NCI-H146 treated with DMSO at 0.1 percent for 48 hours (cell line): ENCODE data around the gene TOX3.

Source experiments
- DNase-seq: peaks from one replicate; lab custom pipeline; 2025; ENCODE audit not compliant: unreplicated experiment; lab: John Stamatoyannopoulos, UW

The TOX3 gene

GRCh38 chr16:52538511-52538910 is 8.4 kb downstream of the TOX3 start:
- DNase-seq: no peak

- no peak for DNase-seq
Observed at GRCh38 chr16:52537516-52537915, 9.4 kb downstream of the TOX3 start.

GRCh38 chr16:52535076-52535475 is 11.9 kb downstream of the TOX3 start:
- no peak for DNase-seq

GRCh38 chr16:52533296-52533695 is 13.6 kb downstream of the TOX3 start:
- no peak for DNase-seq

GRCh38 chr16:52532384-52532783 is 14.6 kb downstream of the TOX3 start:
- DNase-seq: no peak

GRCh38 chr16:52529226-52529625 is 17.7 kb downstream of the TOX3 start:
- DNase-seq: no peak

- DNase-seq: no peak
Observed at GRCh38 chr16:52528393-52529065, 18.4 kb downstream of the TOX3 start.

- no peak for DNase-seq
Observed at GRCh38 chr16:52526830-52527229, 20.1 kb downstream of the TOX3 start.

- no peak for DNase-seq
Observed at GRCh38 chr16:52526116-52526828, 20.7 kb downstream of the TOX3 start.

- DNase-seq: no peak
Observed at GRCh38 chr16:52521570-52521969, 25.4 kb downstream of the TOX3 start.

GRCh38 chr16:52518884-52519283 is 28.1 kb downstream of the TOX3 start:
- no peak for DNase-seq

- peak; percentile 57 for DNase-seq
Observed at GRCh38 chr16:52515068-52515671, 31.8 kb downstream of the TOX3 start.

- no peak for DNase-seq
Observed at GRCh38 chr16:52512297-52512987, 34.5 kb downstream of the TOX3 start.

GRCh38 chr16:52501746-52502145 is 45.2 kb downstream of the TOX3 start:
- no peak for DNase-seq

GRCh38 chr16:52500963-52501362 is 46.0 kb downstream of the TOX3 start:
- DNase-seq: no peak

- no peak for DNase-seq
Observed at GRCh38 chr16:52499060-52499440, 47.9 kb downstream of the TOX3 start.

- peak; percentile 23 for DNase-seq
Observed at GRCh38 chr16:52498328-52499059, 48.4 kb downstream of the TOX3 start.

- peak; percentile 76 for DNase-seq
Observed at GRCh38 chr16:52497067-52497816, 49.7 kb downstream of the TOX3 start.

- peak; percentile 80 for DNase-seq
Observed at GRCh38 chr16:52496051-52496876, 50.7 kb downstream of the TOX3 start.
